HL-60 (cell line): ENCODE data around the gene SNUPN.

Experiments used
- GABPA ChIP-seq: IDR thresholded peaks from 2 replicates; pipeline ENCODE4 v1.6.1; 2012; ENCODE audit warnings: low read depth
- POLR2AphosphoS5 ChIP-seq: IDR thresholded peaks from 2 replicates; pipeline ENCODE4 v1.6.1; 2012; ENCODE audit warnings: low read depth
- REST ChIP-seq: IDR thresholded peaks from 2 replicates; pipeline ENCODE4 v1.6.1; 2012; ENCODE audit warnings: low read depth; ENCODE audit not compliant: insufficient replicate concordance
- SPI1 ChIP-seq: IDR thresholded peaks from 2 replicates; pipeline ENCODE4 v1.6.1; 2012; ENCODE audit warnings: low read depth, mild to moderate bottlenecking, borderline replicate concordance
- TF ChIP-seq, protein P1 (sequence below): IDR thresholded peaks from one replicate; pipeline ENCODE4 v1.5.1; 2011; ENCODE audit warnings: low read length, control low read depth, inconsistent platforms; ENCODE audit not compliant: insufficient read depth

GRCh38 chr15:75661756-75662140, 36.2 kb upstream of the SNUPN start:
- TF ChIP-seq, protein P1, sequence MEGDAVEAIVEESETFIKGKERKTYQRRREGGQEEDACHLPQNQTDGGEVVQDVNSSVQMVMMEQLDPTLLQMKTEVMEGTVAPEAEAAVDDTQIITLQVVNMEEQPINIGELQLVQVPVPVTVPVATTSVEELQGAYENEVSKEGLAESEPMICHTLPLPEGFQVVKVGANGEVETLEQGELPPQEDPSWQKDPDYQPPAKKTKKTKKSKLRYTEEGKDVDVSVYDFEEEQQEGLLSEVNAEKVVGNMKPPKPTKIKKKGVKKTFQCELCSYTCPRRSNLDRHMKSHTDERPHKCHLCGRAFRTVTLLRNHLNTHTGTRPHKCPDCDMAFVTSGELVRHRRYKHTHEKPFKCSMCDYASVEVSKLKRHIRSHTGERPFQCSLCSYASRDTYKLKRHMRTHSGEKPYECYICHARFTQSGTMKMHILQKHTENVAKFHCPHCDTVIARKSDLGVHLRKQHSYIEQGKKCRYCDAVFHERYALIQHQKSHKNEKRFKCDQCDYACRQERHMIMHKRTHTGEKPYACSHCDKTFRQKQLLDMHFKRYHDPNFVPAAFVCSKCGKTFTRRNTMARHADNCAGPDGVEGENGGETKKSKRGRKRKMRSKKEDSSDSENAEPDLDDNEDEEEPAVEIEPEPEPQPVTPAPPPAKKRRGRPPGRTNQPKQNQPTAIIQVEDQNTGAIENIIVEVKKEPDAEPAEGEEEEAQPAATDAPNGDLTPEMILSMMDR: no peak
- TF ChIP-seq GABPA: no peak
- TF ChIP-seq REST: no peak
- TF ChIP-seq POLR2AphosphoS5: no peak
- no peak for TF ChIP-seq SPI1
